MM.1S (cell line): ENCODE data around the gene MFSD2B.

Experiments used
- CTCF ChIP-seq: fragments of 300-600 bp; sonication (generic); IDR thresholded peaks from 2 replicates; pipeline ENCODE4 v1.5.1; 2016; ENCODE audit warnings: antibody characterized with exemption, low read length, mixed read lengths
- EZH2 ChIP-seq: fragments of 300-600 bp; sonication (generic); optimal IDR thresholded peaks from 2 replicates; pipeline ENCODE3; 2017; ENCODE audit warnings: low read depth, mild to moderate bottlenecking, antibody characterized with exemption, low read length, mixed read lengths
- EZH2phosphoT487 ChIP-seq: fragments of 300-600 bp; sonication (generic); IDR thresholded peaks from 2 replicates; pipeline ENCODE4 v1.6.1; 2018; ENCODE audit warnings: antibody characterized with exemption, low read length

- TF ChIP-seq CTCF, result no peak
- TF ChIP-seq EZH2, result no peak
- TF ChIP-seq EZH2phosphoT487, result no peak
Measured at GRCh38 chr2:24058564-24059271, 48.8 kb downstream of the MFSD2B start.
